GM19035 (cell line): ENCODE results near the gene CBLC.
A peak's percentile ranks its signal among the peaks of the same experiment; 100 is the strongest.
"Not testable (repeated sequence)": the region's sequence is repeated elsewhere in the genome, so short reads cannot be mapped to it uniquely, and the experiment has no call there.

Experiments used
- ATAC-seq: cut with Tn5 transposase; IDR thresholded peaks from one replicate; pipeline ENCODE4 v1.9.1; 2021; ENCODE audit not compliant: unreplicated experiment

The CBLC gene

DNA sequence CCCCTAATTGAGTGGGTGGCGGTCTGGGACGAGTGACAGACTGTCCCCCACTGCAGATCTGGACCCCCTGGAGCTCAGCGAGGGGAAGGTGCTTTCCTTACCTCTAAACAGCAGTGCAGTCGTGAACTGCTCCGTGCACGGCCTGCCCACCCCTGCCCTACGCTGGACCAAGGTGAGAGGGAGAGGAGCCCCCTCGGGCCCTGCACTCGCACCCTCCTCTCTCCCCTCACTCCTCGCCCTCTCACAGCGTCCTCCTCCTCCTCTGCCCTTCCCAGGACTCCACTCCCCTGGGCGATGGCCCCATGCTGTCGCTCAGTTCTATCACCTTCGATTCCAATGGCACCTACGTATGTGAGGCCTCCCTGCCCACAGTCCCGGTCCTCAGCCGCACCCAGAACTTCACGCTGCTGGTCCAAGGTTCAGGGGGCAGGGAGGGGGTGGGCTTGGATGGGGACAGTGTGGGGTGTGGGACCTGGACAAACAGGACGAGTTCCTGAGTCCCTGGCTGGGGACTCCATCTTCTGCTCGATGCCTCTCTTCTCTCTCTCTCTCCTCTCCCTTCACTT lies 40.9 kb downstream of the CBLC start:
- ATAC-seq: no peak

DNA sequence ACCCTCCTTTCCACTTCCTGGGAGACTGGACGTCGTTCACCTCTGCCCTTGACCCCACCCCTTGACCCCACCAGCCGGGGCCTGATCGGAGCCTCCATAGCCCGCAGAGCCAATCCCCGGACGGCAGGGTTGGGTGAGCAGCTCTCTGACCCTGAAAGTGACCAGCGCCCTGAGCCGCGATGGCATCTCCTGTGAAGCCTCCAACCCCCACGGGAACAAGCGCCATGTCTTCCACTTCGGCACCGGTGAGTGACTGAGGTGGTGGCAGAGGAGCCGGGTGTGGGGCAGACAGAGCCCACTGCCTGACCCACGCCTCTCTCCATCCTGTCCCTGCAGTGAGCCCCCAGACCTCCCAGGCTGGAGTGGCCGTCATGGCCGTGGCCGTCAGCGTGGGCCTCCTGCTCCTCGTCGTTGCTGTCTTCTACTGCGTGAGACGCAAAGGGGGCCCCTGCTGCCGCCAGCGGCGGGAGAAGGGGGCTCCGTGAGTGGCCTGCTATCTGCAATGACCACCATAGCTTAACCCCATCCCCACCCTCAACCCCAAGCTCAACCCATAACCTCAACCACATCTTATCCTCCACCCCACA lies 41.6 kb downstream of the CBLC start:
- no peak for ATAC-seq

DNA sequence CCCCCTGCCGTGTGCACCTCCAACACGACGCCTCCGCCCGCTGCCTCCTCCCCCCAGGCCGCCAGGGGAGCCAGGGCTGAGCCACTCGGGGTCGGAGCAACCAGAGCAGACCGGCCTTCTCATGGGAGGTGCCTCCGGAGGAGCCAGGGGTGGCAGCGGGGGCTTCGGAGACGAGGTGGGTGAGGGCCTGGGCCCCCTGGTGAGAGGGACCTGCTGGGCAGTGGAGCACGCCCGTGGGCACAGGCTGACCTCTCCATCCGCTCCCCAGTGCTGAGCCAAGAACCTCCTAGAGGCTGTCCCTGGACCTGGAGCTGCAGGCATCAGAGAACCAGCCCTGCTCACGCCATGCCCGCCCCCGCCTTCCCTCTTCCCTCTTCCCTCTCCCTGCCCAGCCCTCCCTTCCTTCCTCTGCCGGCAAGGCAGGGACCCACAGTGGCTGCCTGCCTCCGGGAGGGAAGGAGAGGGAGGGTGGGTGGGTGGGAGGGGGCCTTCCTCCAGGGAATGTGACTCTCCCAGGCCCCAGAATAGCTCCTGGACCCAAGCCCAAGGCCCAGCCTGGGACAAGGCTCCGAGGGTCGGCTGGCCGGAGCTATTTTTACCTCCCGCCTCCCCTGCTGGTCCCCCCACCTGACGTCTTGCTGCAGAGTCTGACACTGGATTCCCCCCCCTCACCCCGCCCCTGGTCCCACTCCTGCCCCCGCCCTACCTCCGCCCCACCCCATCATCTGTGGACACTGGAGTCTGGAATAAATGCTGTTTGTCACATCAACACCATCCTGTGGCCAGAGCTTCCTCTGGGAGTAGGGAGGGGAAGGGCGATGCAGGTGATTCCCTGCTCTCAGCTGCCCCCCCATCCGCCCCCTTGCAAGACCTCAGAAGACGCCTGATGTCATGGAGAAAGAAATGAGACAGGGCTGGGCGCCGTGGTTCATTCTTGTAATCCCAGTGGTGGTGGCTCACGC lies 43.2 kb downstream of the CBLC start:
- ATAC-seq: no peak

DNA sequence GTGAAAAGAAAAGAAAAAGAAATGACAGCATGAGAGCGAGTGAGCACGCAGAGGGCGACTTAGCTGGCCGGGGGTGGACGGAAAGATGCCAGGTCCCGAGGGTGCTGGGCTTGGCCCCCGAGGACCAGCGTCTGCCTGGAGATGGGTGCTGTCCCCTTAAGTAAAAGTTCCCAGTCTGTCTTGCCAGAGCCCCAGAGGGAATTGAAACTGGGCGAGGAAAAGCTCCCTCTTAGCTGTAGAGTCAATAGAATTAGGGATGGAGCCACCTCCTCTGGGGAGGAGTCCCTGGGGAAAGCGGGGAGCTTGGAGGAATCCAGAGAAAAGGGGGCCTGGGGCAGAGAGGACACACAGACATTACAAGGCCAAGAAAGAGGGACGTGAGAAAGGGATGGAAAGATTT lies 44.5 kb downstream of the CBLC start:
- no peak for ATAC-seq

DNA sequence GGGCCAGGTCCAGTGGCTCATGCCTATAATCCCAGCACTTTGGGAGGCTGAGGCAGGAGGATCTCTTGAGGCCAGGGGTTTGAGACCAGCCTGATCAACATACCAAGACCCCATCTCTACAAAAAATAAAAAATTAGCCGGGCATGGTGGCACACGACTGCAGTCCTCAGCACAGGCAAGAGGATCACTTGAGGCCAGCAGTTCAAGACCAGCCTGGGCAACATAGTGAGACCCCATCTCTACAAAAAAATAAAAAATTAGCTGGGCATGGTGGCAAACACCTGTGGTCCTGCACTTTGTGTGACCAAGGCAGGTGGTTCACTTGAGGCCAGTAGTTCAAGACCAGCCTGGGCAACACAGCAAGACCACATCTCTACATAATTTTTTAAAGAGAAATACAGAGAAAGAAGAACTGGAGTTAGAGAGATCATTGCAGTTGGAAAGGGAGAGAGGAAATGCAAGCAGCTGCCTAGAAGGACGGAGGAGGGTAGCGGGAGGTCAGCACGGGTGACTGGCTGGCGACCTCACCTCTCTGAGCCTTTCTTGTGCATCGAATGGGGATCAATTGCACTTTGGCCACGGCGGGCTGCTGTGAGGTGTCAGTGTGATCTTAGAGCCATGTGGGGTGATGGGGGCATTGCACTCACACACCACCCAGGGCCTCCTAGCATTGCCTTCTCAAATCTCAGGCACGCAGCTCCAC lies 45.1 kb downstream of the CBLC start:
- ATAC-seq: no peak

DNA sequence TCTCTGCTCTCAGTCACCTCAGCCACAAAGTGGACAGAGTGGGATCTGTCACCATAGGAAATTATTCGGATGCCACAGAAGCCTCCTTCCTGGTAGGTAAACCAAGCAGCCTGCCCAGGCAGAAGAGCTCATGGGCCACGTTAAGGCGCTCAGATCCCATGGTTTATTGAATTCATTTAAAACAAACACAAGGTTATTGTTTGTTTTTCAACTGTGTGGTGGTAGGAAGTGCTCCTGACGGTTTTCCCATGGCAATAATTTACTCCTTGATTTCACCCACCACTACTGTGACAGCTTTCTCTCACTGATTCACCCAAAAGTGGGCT lies 45.6 kb downstream of the CBLC start:
- ATAC-seq: no peak

DNA sequence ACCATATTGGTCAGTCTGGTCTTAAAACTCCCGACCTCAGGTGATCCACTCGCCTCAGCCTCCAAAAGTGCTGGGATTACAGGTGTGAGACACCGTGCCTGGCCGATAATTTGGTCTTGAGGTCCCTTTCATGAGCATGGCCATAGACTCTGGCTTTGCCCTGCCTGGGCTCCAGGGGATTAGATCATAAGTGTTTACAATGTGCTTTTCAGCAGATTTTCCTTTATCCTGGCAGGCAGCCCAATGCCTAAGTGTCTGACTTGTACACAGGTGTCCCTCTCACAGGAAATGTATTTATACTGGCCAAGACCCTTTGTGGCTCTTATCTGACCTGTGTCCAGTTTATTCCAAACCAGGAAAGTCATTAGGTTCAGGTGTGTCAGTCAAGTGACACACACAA lies 47.1 kb downstream of the CBLC start:
- ATAC-seq: no peak

DNA sequence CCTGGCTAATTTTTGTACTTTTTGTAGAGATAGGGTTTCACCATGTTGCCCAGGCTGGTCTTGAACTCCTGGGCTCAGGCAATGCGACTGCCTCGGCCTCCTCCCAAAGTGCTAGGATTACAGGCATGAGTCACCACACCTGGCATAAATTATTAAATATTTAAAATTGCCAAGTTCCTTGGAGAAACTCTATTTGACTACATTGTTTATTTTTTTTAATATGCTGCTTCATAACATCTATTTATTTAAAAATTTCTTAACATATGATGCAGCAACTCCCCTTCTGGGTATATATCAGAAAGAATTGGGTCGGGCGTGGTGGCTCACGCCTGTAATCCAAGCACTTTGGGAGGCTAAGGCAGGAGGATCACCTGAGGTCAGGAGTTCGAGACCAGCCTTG lies 55.2 kb downstream of the CBLC start:
- ATAC-seq: not testable (repeated sequence)

DNA sequence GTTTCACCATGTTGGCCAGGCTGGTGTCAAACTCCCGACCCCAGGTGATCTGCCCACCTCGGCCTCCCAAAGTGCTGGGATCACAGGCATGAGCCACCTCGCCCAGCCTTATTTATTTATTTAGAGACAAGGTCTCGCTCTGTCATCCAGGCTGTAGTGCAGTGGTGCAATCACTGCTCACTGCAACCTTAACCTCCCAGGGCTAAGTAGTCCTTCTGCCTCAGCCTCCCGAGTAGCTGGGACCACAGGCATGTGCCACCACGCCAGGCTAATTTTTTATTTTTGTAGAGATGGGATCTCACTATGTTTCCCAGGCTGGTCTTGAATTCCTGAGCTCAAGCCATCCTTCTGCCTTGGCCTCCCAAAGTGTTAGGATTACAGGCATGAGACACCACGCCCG lies 56.7 kb downstream of the CBLC start:
- ATAC-seq: not testable (repeated sequence)

DNA sequence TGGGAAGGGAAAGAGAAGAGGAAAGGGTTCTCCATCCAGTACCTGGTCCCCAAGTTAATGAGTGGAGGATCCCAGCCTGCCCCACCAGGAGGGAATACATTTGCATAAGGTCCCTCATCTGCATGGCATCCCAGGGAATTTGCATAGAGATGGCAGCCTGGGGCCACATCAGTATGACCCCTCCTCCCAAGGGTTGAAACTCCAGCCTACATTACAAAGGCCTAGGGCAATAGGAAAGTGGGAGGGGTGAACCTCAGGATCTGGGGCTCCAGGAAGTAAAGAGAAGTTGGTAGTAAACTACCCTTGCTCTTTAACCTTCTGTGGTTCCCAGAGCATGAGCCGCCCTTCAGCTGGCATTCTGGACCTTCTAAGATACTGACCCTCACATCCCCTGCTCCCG lies 61.6 kb downstream of the CBLC start:
- ATAC-seq: no peak

DNA sequence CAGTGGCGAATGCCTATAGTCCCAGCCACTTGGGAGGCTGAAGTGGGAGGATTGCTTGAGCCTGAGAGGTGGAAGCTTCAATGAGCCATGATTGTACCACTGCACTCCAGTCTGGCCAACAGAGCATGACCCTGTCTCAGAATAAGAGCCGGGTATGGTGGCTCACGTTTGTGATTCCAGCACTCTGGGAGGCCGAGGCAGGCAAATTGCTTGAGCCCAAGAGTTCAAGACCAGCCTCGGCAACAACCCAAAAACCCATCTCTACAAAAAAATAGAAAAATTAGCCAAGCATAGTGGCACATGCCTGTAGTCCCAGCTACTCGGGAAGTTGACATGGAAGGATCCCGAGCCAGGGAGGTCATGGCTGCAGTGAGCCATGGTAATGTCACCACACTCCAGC lies 63.1 kb downstream of the CBLC start:
- no peak for ATAC-seq

DNA sequence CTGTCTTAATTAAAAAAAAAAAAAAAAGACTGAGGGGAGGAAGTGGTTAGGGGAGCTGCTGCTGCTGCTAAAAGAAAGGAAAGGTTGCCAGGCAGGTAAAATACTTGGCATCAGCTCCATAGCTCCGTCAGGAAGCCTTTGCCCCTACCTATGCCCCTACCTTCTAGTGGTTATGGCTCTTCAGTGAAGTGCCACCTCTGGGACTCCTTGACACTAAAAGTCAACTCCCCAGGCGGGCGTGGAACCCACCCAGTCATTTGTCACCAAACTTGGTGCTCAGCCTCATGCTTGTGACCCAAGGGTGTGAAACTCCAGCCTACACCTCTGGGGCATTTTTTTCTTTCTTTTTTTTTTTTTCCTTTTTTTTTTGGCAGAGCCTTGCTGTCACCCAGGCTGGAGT lies 63.5 kb downstream of the CBLC start:
- no peak for ATAC-seq

DNA sequence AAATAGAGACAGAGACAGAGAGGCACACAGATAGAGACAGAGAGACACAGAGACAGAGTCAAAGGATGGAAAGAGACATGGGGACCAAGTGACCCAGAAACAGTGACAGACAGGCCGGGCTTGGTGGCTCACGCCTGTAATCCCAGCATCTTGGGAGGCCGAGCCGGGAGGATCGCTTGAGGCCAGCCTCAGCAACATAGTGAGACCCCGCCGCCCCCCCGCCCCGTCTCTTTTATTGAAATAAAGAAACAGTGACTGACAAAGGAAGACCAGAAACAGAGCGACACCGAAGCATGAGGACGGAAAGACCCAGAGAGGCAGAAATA lies 67.6 kb downstream of the CBLC start:
- ATAC-seq: no peak

DNA sequence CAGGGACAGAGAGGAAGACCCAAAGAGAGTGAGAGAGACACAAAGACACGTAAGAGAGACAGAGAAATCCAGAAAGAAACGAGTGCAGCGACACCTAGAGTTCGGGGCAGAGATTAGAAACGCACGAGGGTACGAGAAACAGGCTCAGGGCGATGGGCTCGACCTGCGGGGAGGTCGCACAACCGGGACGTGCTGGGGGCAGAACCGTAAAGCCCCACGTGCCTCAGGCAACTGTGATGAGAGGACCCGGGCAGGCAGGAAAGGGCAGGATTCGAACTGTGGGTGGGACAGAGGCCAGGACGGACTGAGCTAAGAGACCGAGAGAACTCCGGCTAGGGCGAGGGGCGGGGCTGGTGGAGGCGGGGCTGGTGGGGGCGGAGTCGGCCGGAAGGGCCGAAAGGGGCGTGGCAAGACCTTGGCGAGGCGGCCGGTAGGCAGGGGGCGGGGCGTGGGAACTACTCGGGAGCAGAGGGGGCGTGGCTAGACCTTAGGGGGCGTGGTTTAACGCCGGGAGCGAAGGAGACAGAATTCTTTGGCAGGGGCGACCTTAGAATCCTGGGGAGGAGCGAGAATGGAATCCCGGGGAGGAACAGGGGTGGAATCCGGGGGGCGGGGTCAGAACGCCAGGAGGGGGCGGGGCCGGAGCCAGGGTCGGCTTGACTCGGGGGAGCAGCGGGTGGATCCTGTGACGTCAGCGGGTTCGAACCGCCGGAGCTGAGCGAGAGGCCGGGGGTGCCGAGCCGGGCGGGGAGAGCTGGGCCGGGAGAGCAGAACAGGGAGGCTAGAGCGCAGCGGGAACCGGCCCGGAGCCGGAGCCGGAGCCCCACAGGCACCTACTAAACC lies 68.1 kb downstream of the CBLC start, which contains the start of gene NECTIN2:
TSS of gene NECTIN2 (plus strand) at position 686 of the 843 bp plus-strand sequence. CDS start 229 bp downstream, outside the sequence.
- peak; percentile 54 for ATAC-seq

DNA sequence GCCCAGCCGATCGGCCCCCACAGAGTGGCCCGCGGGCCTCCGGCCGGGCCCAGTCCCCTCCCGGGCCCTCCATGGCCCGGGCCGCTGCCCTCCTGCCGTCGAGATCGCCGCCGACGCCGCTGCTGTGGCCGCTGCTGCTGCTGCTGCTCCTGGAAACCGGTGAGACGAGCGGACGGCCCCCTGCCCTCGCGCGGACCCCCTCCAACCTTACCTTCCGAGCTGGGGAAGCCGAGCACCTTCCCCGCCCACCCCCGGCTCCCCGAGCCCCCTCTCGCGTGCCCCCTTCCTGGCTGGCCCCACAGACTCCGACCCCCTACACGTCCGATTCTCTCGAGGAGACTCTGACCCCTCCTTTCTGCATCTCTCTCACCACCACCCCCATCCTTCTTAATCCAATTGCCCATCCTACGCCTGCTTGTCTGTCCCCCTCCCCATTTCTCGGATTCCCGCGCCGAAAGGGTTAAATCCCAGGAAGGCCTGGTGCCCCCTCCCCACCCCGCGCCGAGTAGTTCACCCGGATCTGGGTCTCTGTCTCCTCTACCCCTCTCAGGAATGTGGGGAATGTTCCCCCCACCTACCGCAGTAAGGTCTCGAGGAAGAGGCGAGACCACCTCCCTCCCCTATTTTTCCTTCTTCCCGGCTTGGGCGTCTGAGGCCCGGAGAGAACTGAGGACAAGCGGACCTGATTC lies 68.9 kb downstream of the CBLC start:
- no peak for ATAC-seq

DNA sequence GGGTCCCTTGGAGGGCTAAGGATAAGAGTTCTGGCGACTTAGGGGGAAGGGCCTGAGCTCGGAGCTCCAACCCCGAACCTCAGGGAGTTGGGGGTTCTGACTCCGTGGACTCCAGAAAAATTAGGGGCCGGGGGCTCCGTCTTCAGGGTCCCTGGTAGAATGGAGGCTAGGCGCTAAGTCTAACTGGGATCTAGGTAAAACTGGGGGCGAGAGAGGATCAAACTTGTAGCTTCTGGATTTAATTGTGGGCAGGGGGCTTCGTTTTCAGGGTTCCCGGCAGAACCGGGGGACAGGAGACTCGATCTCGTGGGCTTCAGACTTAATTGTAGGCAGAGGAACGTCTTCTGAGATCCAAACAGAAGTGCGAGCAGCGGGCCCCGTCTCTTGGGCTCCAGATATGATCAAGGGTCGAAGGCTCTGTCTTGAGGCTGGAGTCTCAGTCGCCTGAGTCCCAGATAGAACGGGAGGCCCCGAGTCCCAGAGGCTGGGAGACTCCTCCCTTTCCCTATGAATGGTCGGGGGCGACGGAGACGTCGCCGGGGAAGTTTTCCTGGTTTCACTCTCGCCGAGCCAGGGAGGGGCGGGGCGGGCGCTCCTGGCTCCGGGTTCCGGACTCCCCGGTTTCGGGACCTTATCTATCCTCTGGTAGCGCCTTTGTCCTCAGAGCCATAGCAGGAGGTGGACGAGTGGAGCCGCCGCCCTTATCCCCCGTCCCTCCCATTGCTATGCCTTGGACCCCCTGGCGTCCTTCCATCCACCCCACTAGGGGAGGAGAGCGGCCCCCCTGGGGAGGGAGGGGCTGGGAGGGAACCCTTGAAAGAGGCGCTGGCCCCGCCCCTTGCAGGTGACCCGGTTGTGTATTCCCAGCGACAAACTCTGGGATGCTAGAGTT lies 69.7 kb downstream of the CBLC start:
- ATAC-seq: no peak

DNA sequence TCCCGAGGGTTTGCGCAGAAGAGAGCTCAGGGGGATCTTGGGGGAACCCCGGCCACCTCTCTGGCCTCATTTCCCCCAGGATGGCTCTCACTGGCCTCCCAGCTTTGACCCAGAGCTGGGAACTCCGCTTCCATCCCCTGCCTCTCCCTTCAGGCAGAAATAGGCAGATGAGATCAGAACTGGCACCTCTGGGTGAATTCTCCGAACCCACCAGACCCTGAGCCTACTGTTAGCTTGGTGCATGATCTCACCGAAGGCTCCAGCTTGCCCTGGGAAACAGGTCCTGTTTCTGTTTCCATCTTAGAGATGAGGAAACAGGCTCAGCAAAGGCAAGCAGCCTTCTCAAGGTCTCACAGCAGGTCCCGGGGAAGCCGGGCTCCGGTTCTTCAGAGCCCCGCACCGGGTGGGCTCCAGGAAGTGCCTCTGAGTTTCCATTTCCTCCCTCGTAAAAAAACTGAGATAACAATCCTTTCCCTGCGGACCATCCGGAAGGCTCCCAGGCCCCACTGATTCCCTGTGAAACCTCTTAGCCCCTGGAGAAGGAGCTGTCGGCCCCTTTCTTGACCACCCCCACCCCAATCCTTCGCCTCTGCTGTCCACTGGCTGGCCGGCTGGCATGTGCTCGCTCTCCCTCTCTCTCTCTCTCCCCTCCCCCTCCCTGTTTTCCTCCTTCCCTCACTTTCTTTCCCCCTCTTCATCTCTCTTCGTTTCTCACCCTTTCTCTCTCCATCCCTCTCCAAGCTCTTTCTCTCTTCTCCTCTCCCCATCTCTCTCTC lies 70.5 kb downstream of the CBLC start:
- no peak for ATAC-seq

DNA sequence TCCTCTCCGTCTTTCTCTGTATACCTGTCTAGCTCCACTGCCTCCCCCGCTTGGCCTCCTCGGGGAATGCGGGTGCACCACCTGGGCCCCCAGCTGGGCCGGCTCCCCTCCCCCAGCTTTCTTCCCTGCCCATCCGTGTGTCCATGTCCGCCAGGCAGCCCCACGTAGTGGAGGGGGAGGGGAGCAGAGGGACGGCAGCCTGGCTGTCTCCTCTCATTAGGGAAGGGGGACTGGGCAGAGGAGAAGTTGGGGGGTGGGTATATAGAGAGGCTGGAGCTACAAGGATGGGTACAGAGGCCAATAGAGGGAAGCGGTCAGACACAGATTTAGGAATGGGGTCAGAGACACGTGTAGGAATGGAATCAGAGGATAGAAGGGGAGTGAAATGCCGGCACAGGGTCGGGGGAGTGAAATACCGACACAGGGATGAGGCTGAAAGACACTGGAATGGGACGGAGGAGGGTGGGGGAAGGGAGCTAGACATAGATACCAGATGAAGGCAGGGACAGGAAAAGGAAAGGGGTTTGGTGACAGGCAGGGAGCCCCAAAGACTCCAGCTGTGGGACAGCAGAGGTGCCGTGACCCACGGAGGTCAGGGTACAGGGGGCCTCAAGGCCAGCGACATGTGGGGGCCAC lies 71.2 kb downstream of the CBLC start:
- no peak for ATAC-seq
